ENCODE results near the gene RPGRIP1L.

DNA sequence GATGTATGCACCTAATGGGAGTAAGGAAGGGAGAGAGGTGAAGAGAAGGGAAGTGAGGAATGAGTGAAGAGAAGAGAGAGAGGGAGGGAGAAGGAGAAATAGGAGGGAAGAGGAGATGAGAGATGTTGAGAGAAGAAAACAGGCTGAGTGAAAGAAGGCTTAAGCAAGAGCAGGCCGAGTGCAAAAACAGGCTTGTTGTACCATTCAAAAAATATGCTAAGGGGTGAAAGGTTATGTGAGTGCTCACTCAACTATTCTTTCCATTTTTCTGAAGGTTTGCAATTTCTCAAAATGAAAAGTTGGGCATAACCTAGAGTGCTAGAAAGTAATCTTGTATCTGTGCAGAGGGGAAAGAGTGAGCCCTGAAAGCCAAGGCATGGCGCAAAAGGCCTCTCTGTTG, 22.9 kb downstream of the RPGRIP1L start:
- no peak for TF ChIP-seq ZNF41 (CRISPR knock-in tag; conservative IDR thresholded peaks at IDR 0.05)
- TF ChIP-seq CTCF (IDR thresholded peaks at IDR 0.05 in 2 of 3, conservative IDR thresholded peaks at IDR 0.05 in 1 of 3; ENCODE audit: insufficient read depth in 2 of 3, low read depth in 1 of 3, low read length in 3 of 3): no peak
- no peak for TF ChIP-seq RBBP5 (IDR thresholded peaks at IDR 0.05; ENCODE audit: borderline replicate concordance, insufficient read depth, low read length, poor library complexity, severe bottlenecking)
- TF ChIP-seq EZH2 (IDR thresholded peaks at IDR 0.05; ENCODE audit: borderline replicate concordance, low read depth, low read length): no peak
- TF ChIP-seq SMAD3 (CRISPR knock-in tag; conservative IDR thresholded peaks at IDR 0.05): no peak
- TF ChIP-seq, protein P1, sequence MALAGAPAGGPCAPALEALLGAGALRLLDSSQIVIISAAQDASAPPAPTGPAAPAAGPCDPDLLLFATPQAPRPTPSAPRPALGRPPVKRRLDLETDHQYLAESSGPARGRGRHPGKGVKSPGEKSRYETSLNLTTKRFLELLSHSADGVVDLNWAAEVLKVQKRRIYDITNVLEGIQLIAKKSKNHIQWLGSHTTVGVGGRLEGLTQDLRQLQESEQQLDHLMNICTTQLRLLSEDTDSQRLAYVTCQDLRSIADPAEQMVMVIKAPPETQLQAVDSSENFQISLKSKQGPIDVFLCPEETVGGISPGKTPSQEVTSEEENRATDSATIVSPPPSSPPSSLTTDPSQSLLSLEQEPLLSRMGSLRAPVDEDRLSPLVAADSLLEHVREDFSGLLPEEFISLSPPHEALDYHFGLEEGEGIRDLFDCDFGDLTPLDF (CRISPR knock-in tag; IDR thresholded peaks at IDR 0.05): no peak
- no peak for TF ChIP-seq SPI1 (IDR thresholded peaks at IDR 0.05; ENCODE audit: borderline replicate concordance, low read depth, low read length)
- TF ChIP-seq CSDE1 (IDR thresholded peaks at IDR 0.05): no peak
- TF ChIP-seq CLOCK (CRISPR knock-in tag; IDR thresholded peaks at IDR 0.05; ENCODE audit: borderline replicate concordance): no peak
- TF ChIP-seq ARHGAP35 (IDR thresholded peaks at IDR 0.05; ENCODE audit: partially characterized antibody): no peak
- no peak for TF ChIP-seq KDM2B (CRISPR knock-in tag; IDR thresholded peaks at IDR 0.05)
- TF ChIP-seq NFXL1 (CRISPR knock-in tag; IDR thresholded peaks at IDR 0.05): no peak
